Measurements from ENCODE around the gene PLA2G2F.

PLA2G2F gene

GRCh38 chr1:20190256-20191160 lies 51.4 kb downstream of the PLA2G2F start:
- no peak for TF ChIP-seq POLR2A (IDR thresholded peaks at IDR 0.05; ENCODE audit: low read length)
- no peak for TF ChIP-seq GATA1 (IDR thresholded peaks at IDR 0.05; ENCODE audit: low read depth, low read length)
- no peak for DNase-seq

- TF ChIP-seq POLR2A (IDR thresholded peaks at IDR 0.05; ENCODE audit: low read length) = no peak
- no peak for TF ChIP-seq GATA1 (IDR thresholded peaks at IDR 0.05; ENCODE audit: low read depth, low read length)
- no peak for DNase-seq
Measured at GRCh38 chr1:20191266-20191825, 52.2 kb downstream of the PLA2G2F start.

GRCh38 chr1:20192364-20192763 lies 53.2 kb downstream of the PLA2G2F start:
- peak in 1 of 2 experiments; percentile 6 for DNase-seq
- no peak for TF ChIP-seq GATA1 (IDR thresholded peaks at IDR 0.05; ENCODE audit: low read depth, low read length)
- no peak for TF ChIP-seq POLR2A (IDR thresholded peaks at IDR 0.05; ENCODE audit: low read length)

GRCh38 chr1:20192871-20193411 lies 53.8 kb downstream of the PLA2G2F start:
- no peak for TF ChIP-seq GATA1 (IDR thresholded peaks at IDR 0.05; ENCODE audit: low read depth, low read length)
- TF ChIP-seq POLR2A (IDR thresholded peaks at IDR 0.05; ENCODE audit: low read length) = no peak
- no peak for DNase-seq

DNA sequence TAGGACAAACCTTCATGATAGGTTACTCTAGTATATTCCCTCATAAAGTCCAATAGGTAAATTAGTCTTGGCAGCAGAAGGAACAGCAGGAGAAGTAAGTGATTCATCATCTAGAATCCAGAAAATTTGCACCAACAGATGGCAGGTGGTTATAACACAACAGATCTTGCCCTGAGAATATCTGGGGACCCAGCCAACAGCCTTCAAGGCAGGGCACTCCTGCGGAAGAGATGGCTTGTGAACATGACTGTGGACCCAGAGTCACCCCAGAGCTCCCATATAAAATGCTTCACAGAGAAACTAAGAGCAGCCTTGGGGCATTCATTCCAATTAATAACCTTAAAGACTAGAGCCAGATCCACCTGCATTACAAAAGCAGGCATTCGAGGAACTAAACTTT lies 55.1 kb downstream of the PLA2G2F start:
- no peak for DNase-seq
- TF ChIP-seq GATA1 (IDR thresholded peaks at IDR 0.05; ENCODE audit: low read depth, low read length) = no peak
- TF ChIP-seq POLR2A (IDR thresholded peaks at IDR 0.05; ENCODE audit: low read length) = no peak

DNA sequence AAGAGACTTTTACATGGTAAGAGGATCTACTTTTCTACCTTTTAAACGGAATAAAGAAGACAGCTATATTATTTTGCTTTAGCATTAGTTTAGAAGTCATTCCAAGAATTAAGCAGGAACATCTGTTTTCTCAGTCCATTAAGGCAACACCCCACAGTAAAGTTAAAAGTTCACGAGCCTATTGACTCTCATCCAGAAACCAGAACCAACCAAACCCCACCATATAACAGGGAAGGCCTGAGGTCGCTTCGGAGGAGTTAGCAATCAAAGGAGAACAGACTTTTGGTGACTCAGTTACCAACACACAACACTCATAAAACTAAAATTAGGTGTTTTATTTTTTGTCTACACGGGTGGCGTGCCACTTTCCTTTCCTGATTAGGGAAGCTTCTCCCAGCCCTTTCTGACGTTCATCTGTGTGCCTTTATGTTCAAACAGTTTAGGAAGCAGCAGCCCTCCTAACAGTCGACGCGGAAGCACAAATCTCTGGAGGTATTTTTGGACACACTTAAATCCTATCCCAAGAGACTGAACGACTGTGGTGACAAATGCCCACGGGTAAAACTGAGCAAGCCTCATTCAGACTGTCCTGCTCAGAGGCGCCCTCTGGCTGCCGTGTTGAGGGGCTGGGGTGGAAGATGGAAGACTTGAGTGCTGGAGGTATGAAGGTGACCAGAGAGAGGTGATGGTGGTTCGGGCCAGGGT lies 55.8 kb downstream of the PLA2G2F start:
- no peak for TF ChIP-seq POLR2A (IDR thresholded peaks at IDR 0.05; ENCODE audit: low read length)
- TF ChIP-seq GATA1 (IDR thresholded peaks at IDR 0.05; ENCODE audit: low read depth, low read length) = no peak

DNA sequence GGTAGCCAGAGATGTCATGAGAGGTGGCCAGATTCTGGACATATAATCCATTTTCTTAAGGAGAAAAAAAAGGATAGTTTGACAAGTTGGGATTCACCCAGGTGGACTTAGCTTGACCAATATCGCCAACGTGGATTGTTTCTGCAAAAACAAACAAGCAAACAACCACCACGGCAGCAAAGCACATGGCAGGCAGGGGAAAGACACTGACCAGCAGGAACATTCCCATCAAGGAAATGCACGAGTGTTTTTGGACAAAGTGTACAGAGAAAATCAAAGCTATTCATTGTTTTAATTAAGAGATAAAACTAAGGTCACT lies 56.3 kb downstream of the PLA2G2F start:
- no peak for DNase-seq
- no peak for TF ChIP-seq GATA1 (IDR thresholded peaks at IDR 0.05; ENCODE audit: low read depth, low read length)
- TF ChIP-seq POLR2A (IDR thresholded peaks at IDR 0.05; ENCODE audit: low read length) = no peak

More for the DNA sequence above, 55.8 kb downstream of the PLA2G2F start:
- DNase-seq = peak; percentile 76 to 80

DNA sequence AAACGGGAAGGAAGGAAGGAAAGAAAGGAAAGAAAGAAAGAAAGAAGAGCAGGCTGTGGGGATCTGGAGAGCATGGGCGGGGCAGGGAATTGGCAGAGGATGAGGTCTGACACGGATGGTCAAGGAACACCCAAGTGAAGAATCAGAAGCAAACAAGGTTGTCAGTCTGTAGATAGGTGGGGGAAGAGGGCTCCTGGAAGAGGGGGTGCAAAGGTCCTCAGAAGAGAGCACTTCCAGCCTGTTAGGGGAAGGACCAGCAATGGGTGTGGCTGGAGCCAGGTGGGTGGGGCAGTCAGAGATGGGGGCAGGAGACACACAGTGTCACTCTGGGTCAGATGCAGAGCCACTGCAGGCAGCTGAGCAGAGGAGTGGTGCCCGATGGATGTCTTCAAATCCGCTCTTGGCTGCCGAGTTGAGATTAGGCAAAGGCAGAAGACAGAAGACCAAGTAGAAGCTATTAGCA lies 58.2 kb downstream of the PLA2G2F start:
- peak; percentile 84 to 93 for DNase-seq
- peak; percentile 22 for TF ChIP-seq POLR2A (IDR thresholded peaks at IDR 0.05; ENCODE audit: low read length)
- TF ChIP-seq GATA1 (IDR thresholded peaks at IDR 0.05; ENCODE audit: low read depth, low read length) = no peak

GRCh38 chr1:20198296-20198695 lies 59.2 kb downstream of the PLA2G2F start:
- TF ChIP-seq GATA1 (IDR thresholded peaks at IDR 0.05; ENCODE audit: low read depth, low read length) (no peak), POLR2A (IDR thresholded peaks at IDR 0.05; ENCODE audit: low read length) (no peak)
- no peak for DNase-seq

DNA sequence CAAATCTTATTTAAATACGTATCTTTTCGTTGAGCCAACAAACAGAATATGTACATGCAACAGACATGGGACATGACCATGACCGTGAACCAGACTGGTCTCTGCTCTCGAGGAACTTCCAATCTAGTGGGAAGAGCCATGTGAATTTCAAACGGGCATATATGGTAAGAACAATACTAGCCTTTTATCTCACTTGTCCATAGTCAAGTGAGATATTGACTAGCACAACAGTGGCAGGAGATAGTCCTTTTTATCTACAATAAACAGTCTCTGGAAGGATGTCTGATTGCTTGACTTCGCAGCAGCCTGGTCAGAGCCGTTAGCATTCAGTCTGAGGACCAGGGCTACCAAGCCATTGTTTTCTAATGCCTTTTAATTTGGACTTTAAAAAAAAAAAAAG lies 59.8 kb downstream of the PLA2G2F start:
- TF ChIP-seq POLR2A (IDR thresholded peaks at IDR 0.05; ENCODE audit: low read length) (no peak), GATA1 (IDR thresholded peaks at IDR 0.05; ENCODE audit: low read depth, low read length) (peak; percentile 49)
- peak; percentile 64 to 91 for DNase-seq

GRCh38 chr1:20199403-20199802 lies 60.3 kb downstream of the PLA2G2F start:
- peak; percentile 64 to 88 for DNase-seq
- TF ChIP-seq POLR2A (IDR thresholded peaks at IDR 0.05; ENCODE audit: low read length) (peak; percentile 18), GATA1 (IDR thresholded peaks at IDR 0.05; ENCODE audit: low read depth, low read length) (no peak)

GRCh38 chr1:20199840-20200239 lies 60.7 kb downstream of the PLA2G2F start:
- DNase-seq = no peak
- no peak for TF ChIP-seq POLR2A (IDR thresholded peaks at IDR 0.05; ENCODE audit: low read length)
- no peak for TF ChIP-seq GATA1 (IDR thresholded peaks at IDR 0.05; ENCODE audit: low read depth, low read length)

All from erythroblast (primary cell).